Measurements from ENCODE around the gene STAT5A. TPM values are rescaled to one million over a fixed set of nuclear protein-coding genes. Genes with fewer than 3 reads are reported as not detected.

The STAT5A gene
- total RNA-seq, 4 donors from 2014 or later: 42.4 to 97.0 (median 62.7) TPM

GRCh38 chr17:42346481-42346880, 58.2 kb downstream of the STAT5A start:
- Histone ChIP-seq H3K36me3 (peaks cover 39 to 71% (median 51%) of the 10 kb centered on the region in 4 donors), H3K4me3 (no peak overlapping the region), H3K27me3 (no peaks in the 10 kb centered on the region), H3K9me3 (no peaks in the 10 kb centered on the region), H3K27ac (replicated peaks in 1 of 4) (peak overlapping the region; percentile 49 to 74 (median 70)), H3K4me1 (peaks cover 38 to 57% (median 53%) of the 10 kb centered on the region in 4 donors)
- WGBS: 84% methylated on average over 8 of the region's 8 CpGs
- intact Hi-C loops (cut with DNase I): no loop called here
- TF ChIP-seq POLR2AphosphoS5 (IDR thresholded peaks at IDR 0.05) (no peak), CTCF (IDR thresholded peaks at IDR 0.05) (no peak), EP300 (IDR thresholded peaks at IDR 0.05) (no peak), POLR2A (IDR thresholded peaks at IDR 0.05; ENCODE audit: low read depth) (no peak)
- no peak for DNase-seq (ENCODE audit: extremely low spot score)

- peak in 1 of 2 donors; percentile 73 for TF ChIP-seq POLR2AphosphoS5 (IDR thresholded peaks at IDR 0.05)
- TF ChIP-seq CTCF (IDR thresholded peaks at IDR 0.05): no peak
- TF ChIP-seq EP300 (IDR thresholded peaks at IDR 0.05): no peak
- Histone ChIP-seq H3K9me3 (no peaks in the 10 kb centered on the region), H3K36me3 (peaks cover 36 to 63% (median 44%) of the 10 kb centered on the region in 4 donors), H3K27ac (replicated peaks in 1 of 4) (peak overlapping the region; percentile 49 to 74 (median 70)), H3K27me3 (no peaks in the 10 kb centered on the region), H3K4me1 (peaks cover 38 to 55% (median 54%) of the 10 kb centered on the region in 4 donors), H3K4me3 (no peak overlapping the region)
- intact Hi-C loops (cut with DNase I): no loop called here
- DNase-seq (ENCODE audit: extremely low spot score): no peak
These were observed 58.9 kb downstream of the STAT5A start for GRCh38 chr17:42347198-42347597.

GRCh38 chr17:42347606-42348005, 59.3 kb downstream of the STAT5A start:
- Histone ChIP-seq H3K9me3 (no peaks in the 10 kb centered on the region), H3K36me3 (peaks cover 32 to 59% (median 40%) of the 10 kb centered on the region in 4 donors), H3K4me1 (peaks cover 38 to 58% (median 56%) of the 10 kb centered on the region in 4 donors), H3K4me3 (no peak overlapping the region), H3K27ac (replicated peaks in 1 of 4) (peak overlapping the region; percentile 49 to 74 (median 70)), H3K27me3 (no peaks in the 10 kb centered on the region)
- TF ChIP-seq POLR2A (IDR thresholded peaks at IDR 0.05; ENCODE audit: low read depth): no peak
- no peak for TF ChIP-seq EP300 (IDR thresholded peaks at IDR 0.05)
- no peak for TF ChIP-seq CTCF (IDR thresholded peaks at IDR 0.05)
- DNase-seq (ENCODE audit: extremely low spot score): no peak
- 76% methylated on average over 3 of the region's 3 CpGs for WGBS
- intact Hi-C loops (cut with DNase I): no loop called here

GRCh38 chr17:42348104-42348503, 59.8 kb downstream of the STAT5A start:
- peaks cover 31 to 54% (median 36%) of the 10 kb centered on the region in 4 donors for H3K36me3 ChIP-seq
- peak overlapping the region; percentile 49 to 74 (median 70) for H3K27ac ChIP-seq (replicated peaks in 1 of 4)
- TF ChIP-seq POLR2A (IDR thresholded peaks at IDR 0.05; ENCODE audit: low read depth): no peak
- no peak for TF ChIP-seq POLR2AphosphoS5 (IDR thresholded peaks at IDR 0.05)
- TF ChIP-seq CTCF (IDR thresholded peaks at IDR 0.05): no peak
- TF ChIP-seq EP300 (IDR thresholded peaks at IDR 0.05): no peak
- WGBS: 94% methylated on average over 3 of the region's 3 CpGs
- H3K4me3 ChIP-seq: no peak overlapping the region
- no peaks in the 10 kb centered on the region for H3K27me3 ChIP-seq
- intact Hi-C loops (cut with DNase I): no loop called here
- no peaks in the 10 kb centered on the region for H3K9me3 ChIP-seq
- H3K4me1 ChIP-seq: peaks cover 38 to 63% (median 61%) of the 10 kb centered on the region in 4 donors
- DNase-seq (ENCODE audit: extremely low spot score): no peak

Data from esophagus muscularis mucosa (tissue), 4 donors.